SK-N-SH treated with all-trans-retinoic acid at 6 μM for 48 hours (cell line): ENCODE data around the gene CSRP2.

ENCODE experiments used
- ATAC-seq: fragments of 200-7000 bp; cut with Tn5 transposase; 3 replicates; pipeline ENCODE4 v1.9.1; 2020; ENCODE audit warnings: mild to moderate bottlenecking, moderate library complexity
- BACH2 ChIP-seq: fragments of 250-450 bp; sonication (Bioruptor Pico); IDR thresholded peaks from 2 replicates; pipeline ENCODE4 v1.9.0; 2021; ENCODE audit warnings: mild to moderate bottlenecking, borderline replicate concordance
- CSDC2 ChIP-seq: fragments of 250-450 bp; sonication (Bioruptor Pico); IDR thresholded peaks from 2 replicates; pipeline ENCODE4 v1.5.0; 2020; ENCODE audit warnings: mild to moderate bottlenecking, moderate library complexity
- ESRRG ChIP-seq: fragments of 250-450 bp; sonication (Bioruptor Pico); IDR thresholded peaks from 2 replicates; pipeline ENCODE4 v1.6.1; 2021; ENCODE audit warnings: mild to moderate bottlenecking
- GLIS3 ChIP-seq: fragments of 250-450 bp; sonication (Bioruptor Pico); IDR thresholded peaks from 2 replicates; pipeline ENCODE4 v1.5.0; 2020; ENCODE audit warnings: mild to moderate bottlenecking, moderate library complexity
- ISL1 ChIP-seq: fragments of 250-450 bp; sonication (Bioruptor Pico); IDR thresholded peaks from 2 replicates; pipeline ENCODE4 v2.1.2; 2022; ENCODE audit warnings: mild to moderate bottlenecking, moderate library complexity
- OSR1 ChIP-seq: fragments of 250-450 bp; sonication (Bioruptor Pico); IDR thresholded peaks from 2 replicates; pipeline ENCODE4 v1.8.0; 2022; ENCODE audit warnings: moderate library complexity, mild to moderate bottlenecking, inconsistent platforms
- PPARA ChIP-seq: fragments of 250-450 bp; sonication (Bioruptor Pico); IDR thresholded peaks from 2 replicates; pipeline ENCODE4 v1.5.0; 2020; ENCODE audit warnings: mild to moderate bottlenecking, borderline replicate concordance
- RARB ChIP-seq: fragments of 250-450 bp; sonication (Bioruptor Pico); IDR thresholded peaks from 2 replicates; pipeline ENCODE4 v1.8.0; 2021; ENCODE audit warnings: mild to moderate bottlenecking, moderate library complexity
- SNAI2 ChIP-seq: fragments of 250-450 bp; sonication (Bioruptor Pico); IDR thresholded peaks from 2 replicates; pipeline ENCODE4 v1.5.0; 2020; ENCODE audit warnings: mild to moderate bottlenecking, moderate library complexity
- TCF4 ChIP-seq: fragments of 250-450 bp; sonication (Bioruptor Pico); IDR thresholded peaks from 2 replicates; pipeline ENCODE4 v1.8.0; 2021; ENCODE audit warnings: mild to moderate bottlenecking, moderate library complexity, borderline replicate concordance
- TOX ChIP-seq: fragments of 250-450 bp; sonication (Bioruptor Pico); IDR thresholded peaks from 2 replicates; pipeline ENCODE4 v1.8.0; 2021; ENCODE audit warnings: mild to moderate bottlenecking, moderate library complexity, borderline replicate concordance
- ZFP3 ChIP-seq: fragments of 250-450 bp; sonication (Bioruptor Pico); IDR thresholded peaks from 2 replicates; pipeline ENCODE4 v1.5.0; 2020; ENCODE audit warnings: mild to moderate bottlenecking, moderate library complexity
- ZFP30 ChIP-seq: fragments of 450-650 bp; formaldehyde crosslinking; IDR thresholded peaks from 2 replicates; pipeline ENCODE4 v1.5.0; 2022; ENCODE audit warnings: mild to moderate bottlenecking, moderate library complexity
- ZNF565 ChIP-seq: fragments of 450-650 bp; formaldehyde crosslinking; conservative IDR thresholded peaks from 2 replicates; pipeline ENCODE4 v1.5.0; 2020; ENCODE audit warnings: low read depth, mild to moderate bottlenecking, moderate library complexity
- TF ChIP-seq, protein P1 (sequence below): fragments of 250-450 bp; sonication (Bioruptor Pico); IDR thresholded peaks from 2 replicates; pipeline ENCODE4 v1.5.1; 2020; ENCODE audit warnings: low read depth, mild to moderate bottlenecking, moderate library complexity
- TF ChIP-seq, protein P2 (sequence below): fragments of 250-450 bp; sonication (Bioruptor Pico); IDR thresholded peaks from 2 replicates; pipeline ENCODE4 v1.5.1; 2021; ENCODE audit warnings: mild to moderate bottlenecking, moderate library complexity
- TF ChIP-seq, protein P3 (sequence below): fragments of 250-450 bp; sonication (Bioruptor Pico); IDR thresholded peaks from 2 replicates; pipeline ENCODE4 v1.5.0; 2020; ENCODE audit warnings: mild to moderate bottlenecking, moderate library complexity
- TF ChIP-seq, protein P4 (sequence below): fragments of 250-450 bp; sonication (Bioruptor Pico); IDR thresholded peaks from 2 replicates; pipeline ENCODE4 v1.8.0; 2021; ENCODE audit warnings: low read depth, mild to moderate bottlenecking, moderate library complexity, borderline replicate concordance
- TF ChIP-seq, protein P5 (sequence below): fragments of 250-450 bp; sonication (Bioruptor Pico); IDR thresholded peaks from 2 replicates; pipeline ENCODE4 v1.8.0; 2020; ENCODE audit warnings: mild to moderate bottlenecking, moderate library complexity, borderline replicate concordance

The CSRP2 gene

DNA sequence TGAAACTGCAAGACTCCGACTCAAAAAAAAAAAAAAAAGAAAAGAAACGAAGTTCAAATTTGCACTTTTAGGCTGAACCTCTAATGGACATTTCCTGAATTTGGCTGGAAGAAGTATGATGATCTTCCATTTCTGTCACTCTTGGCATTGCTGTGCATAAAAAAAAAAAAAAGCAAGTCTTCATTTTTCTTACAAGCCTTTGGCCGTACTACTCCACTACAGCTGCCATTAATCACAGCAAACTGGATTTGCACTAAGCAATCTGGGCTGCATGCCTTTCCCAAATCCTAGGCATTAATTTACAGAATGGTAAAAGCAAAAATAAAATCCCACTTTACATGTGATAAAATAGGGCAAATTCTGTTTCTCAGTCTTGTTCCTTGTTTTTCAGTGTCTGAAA lies 7.1 kb downstream of the CSRP2 start:
- TF ChIP-seq ZNF565 (CRISPR knock-in tag) (no peak), GLIS3 (CRISPR knock-in tag) (no peak), TCF4 (CRISPR knock-in tag) (no peak), SNAI2 (CRISPR knock-in tag) (no peak), RARB (CRISPR knock-in tag) (no peak)
- TF ChIP-seq, protein P1, sequence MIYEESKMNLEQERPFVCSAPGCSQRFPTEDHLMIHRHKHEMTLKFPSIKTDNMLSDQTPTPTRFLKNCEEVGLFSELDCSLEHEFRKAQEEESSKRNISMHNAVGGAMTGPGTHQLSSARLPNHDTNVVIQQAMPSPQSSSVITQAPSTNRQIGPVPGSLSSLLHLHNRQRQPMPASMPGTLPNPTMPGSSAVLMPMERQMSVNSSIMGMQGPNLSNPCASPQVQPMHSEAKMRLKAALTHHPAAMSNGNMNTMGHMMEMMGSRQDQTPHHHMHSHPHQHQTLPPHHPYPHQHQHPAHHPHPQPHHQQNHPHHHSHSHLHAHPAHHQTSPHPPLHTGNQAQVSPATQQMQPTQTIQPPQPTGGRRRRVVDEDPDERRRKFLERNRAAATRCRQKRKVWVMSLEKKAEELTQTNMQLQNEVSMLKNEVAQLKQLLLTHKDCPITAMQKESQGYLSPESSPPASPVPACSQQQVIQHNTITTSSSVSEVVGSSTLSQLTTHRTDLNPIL (CRISPR knock-in tag): no peak
- TF ChIP-seq, protein P2, sequence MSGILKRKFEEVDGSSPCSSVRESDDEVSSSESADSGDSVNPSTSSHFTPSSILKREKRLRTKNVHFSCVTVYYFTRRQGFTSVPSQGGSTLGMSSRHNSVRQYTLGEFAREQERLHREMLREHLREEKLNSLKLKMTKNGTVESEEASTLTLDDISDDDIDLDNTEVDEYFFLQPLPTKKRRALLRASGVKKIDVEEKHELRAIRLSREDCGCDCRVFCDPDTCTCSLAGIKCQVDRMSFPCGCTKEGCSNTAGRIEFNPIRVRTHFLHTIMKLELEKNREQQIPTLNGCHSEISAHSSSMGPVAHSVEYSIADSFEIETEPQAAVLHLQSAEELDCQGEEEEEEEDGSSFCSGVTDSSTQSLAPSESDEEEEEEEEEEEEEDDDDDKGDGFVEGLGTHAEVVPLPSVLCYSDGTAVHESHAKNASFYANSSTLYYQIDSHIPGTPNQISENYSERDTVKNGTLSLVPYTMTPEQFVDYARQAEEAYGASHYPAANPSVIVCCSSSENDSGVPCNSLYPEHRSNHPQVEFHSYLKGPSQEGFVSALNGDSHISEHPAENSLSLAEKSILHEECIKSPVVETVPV (CRISPR knock-in tag): no peak
- TF ChIP-seq, protein P3, sequence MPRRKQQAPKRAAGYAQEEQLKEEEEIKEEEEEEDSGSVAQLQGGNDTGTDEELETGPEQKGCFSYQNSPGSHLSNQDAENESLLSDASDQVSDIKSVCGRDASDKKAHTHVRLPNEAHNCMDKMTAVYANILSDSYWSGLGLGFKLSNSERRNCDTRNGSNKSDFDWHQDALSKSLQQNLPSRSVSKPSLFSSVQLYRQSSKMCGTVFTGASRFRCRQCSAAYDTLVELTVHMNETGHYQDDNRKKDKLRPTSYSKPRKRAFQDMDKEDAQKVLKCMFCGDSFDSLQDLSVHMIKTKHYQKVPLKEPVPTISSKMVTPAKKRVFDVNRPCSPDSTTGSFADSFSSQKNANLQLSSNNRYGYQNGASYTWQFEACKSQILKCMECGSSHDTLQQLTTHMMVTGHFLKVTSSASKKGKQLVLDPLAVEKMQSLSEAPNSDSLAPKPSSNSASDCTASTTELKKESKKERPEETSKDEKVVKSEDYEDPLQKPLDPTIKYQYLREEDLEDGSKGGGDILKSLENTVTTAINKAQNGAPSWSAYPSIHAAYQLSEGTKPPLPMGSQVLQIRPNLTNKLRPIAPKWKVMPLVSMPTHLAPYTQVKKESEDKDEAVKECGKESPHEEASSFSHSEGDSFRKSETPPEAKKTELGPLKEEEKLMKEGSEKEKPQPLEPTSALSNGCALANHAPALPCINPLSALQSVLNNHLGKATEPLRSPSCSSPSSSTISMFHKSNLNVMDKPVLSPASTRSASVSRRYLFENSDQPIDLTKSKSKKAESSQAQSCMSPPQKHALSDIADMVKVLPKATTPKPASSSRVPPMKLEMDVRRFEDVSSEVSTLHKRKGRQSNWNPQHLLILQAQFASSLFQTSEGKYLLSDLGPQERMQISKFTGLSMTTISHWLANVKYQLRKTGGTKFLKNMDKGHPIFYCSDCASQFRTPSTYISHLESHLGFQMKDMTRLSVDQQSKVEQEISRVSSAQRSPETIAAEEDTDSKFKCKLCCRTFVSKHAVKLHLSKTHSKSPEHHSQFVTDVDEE (CRISPR knock-in tag): no peak

DNA sequence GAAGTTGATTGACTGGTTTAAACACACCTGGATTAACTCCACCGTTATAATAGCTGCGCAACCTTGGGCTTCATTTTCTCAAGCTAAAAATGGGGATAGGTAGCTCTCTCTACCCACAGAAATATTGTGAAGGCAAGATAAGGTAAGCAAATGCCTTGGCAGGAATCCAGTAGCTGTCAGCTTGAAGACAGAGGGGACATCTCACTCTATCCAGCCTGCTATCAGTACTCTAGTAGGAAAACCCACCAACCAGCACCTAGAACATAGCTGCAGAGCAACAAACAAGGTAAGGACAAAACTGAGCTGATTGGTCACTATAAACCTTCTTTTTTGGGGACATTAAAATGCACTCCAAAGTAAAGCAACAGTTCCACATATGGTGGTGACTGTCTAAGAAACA lies 7.7 kb downstream of the CSRP2 start:
- no peak for ATAC-seq
- TF ChIP-seq OSR1 (CRISPR knock-in tag) (no peak), TCF4 (CRISPR knock-in tag) (no peak), ZFP3 (no peak), CSDC2 (no peak), ISL1 (CRISPR knock-in tag) (no peak), ESRRG (CRISPR knock-in tag) (no peak), ZFP30 (no peak), BACH2 (CRISPR knock-in tag) (no peak), SNAI2 (CRISPR knock-in tag) (no peak), TOX (CRISPR knock-in tag) (no peak), PPARA (no peak)
- TF ChIP-seq, protein P1 (CRISPR knock-in tag): no peak
- TF ChIP-seq, protein P3 (CRISPR knock-in tag): no peak
- TF ChIP-seq, protein P4, sequence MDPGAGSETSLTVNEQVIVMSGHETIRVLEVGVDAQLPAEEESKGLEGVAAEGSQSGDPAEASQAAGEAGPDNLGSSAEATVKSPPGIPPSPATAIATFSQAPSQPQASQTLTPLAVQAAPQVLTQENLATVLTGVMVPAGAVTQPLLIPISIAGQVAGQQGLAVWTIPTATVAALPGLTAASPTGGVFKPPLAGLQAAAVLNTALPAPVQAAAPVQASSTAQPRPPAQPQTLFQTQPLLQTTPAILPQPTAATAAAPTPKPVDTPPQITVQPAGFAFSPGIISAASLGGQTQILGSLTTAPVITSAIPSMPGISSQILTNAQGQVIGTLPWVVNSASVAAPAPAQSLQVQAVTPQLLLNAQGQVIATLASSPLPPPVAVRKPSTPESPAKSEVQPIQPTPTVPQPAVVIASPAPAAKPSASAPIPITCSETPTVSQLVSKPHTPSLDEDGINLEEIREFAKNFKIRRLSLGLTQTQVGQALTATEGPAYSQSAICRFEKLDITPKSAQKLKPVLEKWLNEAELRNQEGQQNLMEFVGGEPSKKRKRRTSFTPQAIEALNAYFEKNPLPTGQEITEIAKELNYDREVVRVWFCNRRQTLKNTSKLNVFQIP (CRISPR knock-in tag): no peak
- TF ChIP-seq, protein P5, sequence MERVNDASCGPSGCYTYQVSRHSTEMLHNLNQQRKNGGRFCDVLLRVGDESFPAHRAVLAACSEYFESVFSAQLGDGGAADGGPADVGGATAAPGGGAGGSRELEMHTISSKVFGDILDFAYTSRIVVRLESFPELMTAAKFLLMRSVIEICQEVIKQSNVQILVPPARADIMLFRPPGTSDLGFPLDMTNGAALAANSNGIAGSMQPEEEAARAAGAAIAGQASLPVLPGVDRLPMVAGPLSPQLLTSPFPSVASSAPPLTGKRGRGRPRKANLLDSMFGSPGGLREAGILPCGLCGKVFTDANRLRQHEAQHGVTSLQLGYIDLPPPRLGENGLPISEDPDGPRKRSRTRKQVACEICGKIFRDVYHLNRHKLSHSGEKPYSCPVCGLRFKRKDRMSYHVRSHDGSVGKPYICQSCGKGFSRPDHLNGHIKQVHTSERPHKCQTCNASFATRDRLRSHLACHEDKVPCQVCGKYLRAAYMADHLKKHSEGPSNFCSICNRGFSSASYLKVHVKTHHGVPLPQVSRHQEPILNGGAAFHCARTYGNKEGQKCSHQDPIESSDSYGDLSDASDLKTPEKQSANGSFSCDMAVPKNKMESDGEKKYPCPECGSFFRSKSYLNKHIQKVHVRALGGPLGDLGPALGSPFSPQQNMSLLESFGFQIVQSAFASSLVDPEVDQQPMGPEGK: no peak
- TF ChIP-seq, all 23 proteins: peak for 0

More for the DNA sequence above, 7.1 kb downstream of the CSRP2 start:
- ATAC-seq: peak; percentile 57
